Skin of body (tissue), 2 donors: ENCODE results near the gene FOXP1. TPM values are rescaled to one million over a fixed set of nuclear protein-coding genes. Genes with fewer than 3 reads are reported as not detected.

Experiments
- DNase-seq: peaks from one replicate; lab custom pipeline; 2025; lab: John Stamatoyannopoulos, UW
- total RNA-seq: library from RNA; depleted of rRNA; stranded (reverse); fragments of >200 nt; gene quantifications from one replicate; pipeline ENCODE4 v1.2.3, GENCODE V29; 2014

FOXP1 gene
- total RNA-seq, 1 donor from 2014 or later, result 56.7 TPM

- DNase-seq, result no peak
Measured at GRCh38 chr3:71273453-71273852, 310.1 kb downstream of the FOXP1 start.

- DNase-seq, result no peak
Measured at GRCh38 chr3:71271596-71271995, 311.9 kb downstream of the FOXP1 start.

- DNase-seq, result no peak
Measured at GRCh38 chr3:71269906-71270305, 313.6 kb downstream of the FOXP1 start.

- DNase-seq, result no peak
Measured at GRCh38 chr3:71268462-71268999, 315.0 kb downstream of the FOXP1 start.

GRCh38 chr3:71266875-71267274, 316.7 kb downstream of the FOXP1 start:
- no peak for DNase-seq

- no peak for DNase-seq
Measured at GRCh38 chr3:71265365-71265915, 318.1 kb downstream of the FOXP1 start.

- no peak for DNase-seq
Measured at GRCh38 chr3:71264840-71265239, 318.7 kb downstream of the FOXP1 start.

- no peak for DNase-seq
Measured at GRCh38 chr3:71262364-71263265, 320.9 kb downstream of the FOXP1 start.

GRCh38 chr3:71260782-71261181, 322.7 kb downstream of the FOXP1 start:
- no peak for DNase-seq

GRCh38 chr3:71258526-71258925, 325.0 kb downstream of the FOXP1 start:
- DNase-seq, result no peak

- DNase-seq, result no peak
Measured at GRCh38 chr3:71258116-71258515, 325.4 kb downstream of the FOXP1 start.

GRCh38 chr3:71255498-71255897, 328.0 kb downstream of the FOXP1 start:
- no peak for DNase-seq

- no peak for DNase-seq
Measured at GRCh38 chr3:71254281-71255057, 329.1 kb downstream of the FOXP1 start.

- no peak for DNase-seq
Measured at GRCh38 chr3:71253169-71253568, 330.4 kb downstream of the FOXP1 start.

GRCh38 chr3:71252466-71252865, 331.1 kb downstream of the FOXP1 start:
- no peak for DNase-seq

- no peak for DNase-seq
Measured at GRCh38 chr3:71251156-71251775, 332.3 kb downstream of the FOXP1 start.

GRCh38 chr3:71250026-71250425, 333.5 kb downstream of the FOXP1 start:
- DNase-seq, result no peak

GRCh38 chr3:71247958-71248335, 335.6 kb downstream of the FOXP1 start:
- DNase-seq, result no peak

- no peak for DNase-seq
Measured at GRCh38 chr3:71247221-71247957, 336.1 kb downstream of the FOXP1 start.

- no peak for DNase-seq
Measured at GRCh38 chr3:71245971-71246880, 337.3 kb downstream of the FOXP1 start.
